AG04450 (cell line): ENCODE measurements around the gene DOCK4. TPM values are rescaled to one million over a fixed set of nuclear protein-coding genes. Genes with fewer than 3 reads are reported as not detected.

Experiments
- CTCF ChIA-PET: fragments of 300-600, 350-600 bp; formaldehyde crosslinking; extraction: SDS; loops from one replicate; lab custom pipeline; 2022; ENCODE audit warnings: antibody characterized with exemption, inconsistent platforms; lab: Charles Lee
- POLR2A ChIA-PET: fragments of 350-600 bp; formaldehyde crosslinking; extraction: SDS; loops from one replicate; lab custom pipeline; 2021; ENCODE audit warnings: antibody characterized with exemption, inconsistent platforms; lab: Yijun Ruan, JAX
- DNase-seq: peaks from one replicate; pipeline ENCODE4 v3.0.0-alpha.2; 2011; ENCODE audit warnings: low read depth, low spot score
- H3K27ac ChIP-seq: one replicate; pipeline ENCODE4 v1.5.1; 2012; ENCODE audit warnings: low read depth, low read length, control low read depth
- H3K27me3 ChIP-seq: one replicate; pipeline ENCODE4 v1.6.0; 2012; ENCODE audit warnings: low read length; ENCODE audit not compliant: control insufficient read depth, insufficient read depth
- H3K4me3 ChIP-seq: 2 replicates; pipeline ENCODE4 v1.5.1; 2011; ENCODE audit warnings: mild to moderate bottlenecking, low read depth, low read length, control low read depth
- H3K9me3 ChIP-seq: 2 replicates; pipeline ENCODE4 v1.5.1; 2012; ENCODE audit warnings: low read length; ENCODE audit not compliant: control insufficient read depth, insufficient read depth
- polyA plus RNA-seq: library from polyadenylated mRNA; depleted of rRNA; stranded (reverse); fragments of >200 nt; gene quantifications from 2 replicates; pipeline ENCODE4 v1.2.3, GENCODE V29; 2011
- TF ChIP-seq, protein P1 (sequence below): IDR thresholded peaks from 2 replicates; pipeline ENCODE4 v1.5.1; 2011; ENCODE audit warnings: low read depth, low read length, control low read depth, inconsistent platforms

Gene DOCK4
- polyA plus RNA-seq, 1 experiment, result 12.6 TPM

DNA sequence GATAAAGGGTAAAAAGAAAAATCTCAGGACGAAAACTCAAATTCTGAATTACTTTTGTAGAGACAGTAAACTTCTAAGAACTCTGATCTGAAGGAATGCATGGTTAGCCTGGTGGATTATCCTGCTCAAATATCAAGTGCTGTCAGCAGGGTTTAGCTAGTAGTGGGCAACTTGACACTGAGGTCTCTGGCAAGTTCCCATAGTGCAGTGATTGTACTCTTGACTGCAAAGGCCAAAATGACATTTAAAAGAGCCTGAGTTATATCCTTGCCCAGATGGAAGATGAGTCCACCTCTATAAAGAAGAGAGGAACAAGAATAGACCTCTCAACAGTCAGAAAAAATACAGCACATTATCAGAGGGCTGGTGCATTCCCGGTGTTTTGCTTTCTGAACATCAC lies 339.4 kb downstream of the DOCK4 start:
- CTCF ChIA-PET, result interaction anchor here (1.2 to 6.9 kb wide), 2 partner anchors 12 to 547 kb away, joined by 3 to 79 read pairs; no protein-coding TSS in a partner anchor
- H3K4me3 ChIP-seq, result no peak overlapping the region
- TF ChIP-seq, protein P1, sequence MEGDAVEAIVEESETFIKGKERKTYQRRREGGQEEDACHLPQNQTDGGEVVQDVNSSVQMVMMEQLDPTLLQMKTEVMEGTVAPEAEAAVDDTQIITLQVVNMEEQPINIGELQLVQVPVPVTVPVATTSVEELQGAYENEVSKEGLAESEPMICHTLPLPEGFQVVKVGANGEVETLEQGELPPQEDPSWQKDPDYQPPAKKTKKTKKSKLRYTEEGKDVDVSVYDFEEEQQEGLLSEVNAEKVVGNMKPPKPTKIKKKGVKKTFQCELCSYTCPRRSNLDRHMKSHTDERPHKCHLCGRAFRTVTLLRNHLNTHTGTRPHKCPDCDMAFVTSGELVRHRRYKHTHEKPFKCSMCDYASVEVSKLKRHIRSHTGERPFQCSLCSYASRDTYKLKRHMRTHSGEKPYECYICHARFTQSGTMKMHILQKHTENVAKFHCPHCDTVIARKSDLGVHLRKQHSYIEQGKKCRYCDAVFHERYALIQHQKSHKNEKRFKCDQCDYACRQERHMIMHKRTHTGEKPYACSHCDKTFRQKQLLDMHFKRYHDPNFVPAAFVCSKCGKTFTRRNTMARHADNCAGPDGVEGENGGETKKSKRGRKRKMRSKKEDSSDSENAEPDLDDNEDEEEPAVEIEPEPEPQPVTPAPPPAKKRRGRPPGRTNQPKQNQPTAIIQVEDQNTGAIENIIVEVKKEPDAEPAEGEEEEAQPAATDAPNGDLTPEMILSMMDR, result no peak
- POLR2A ChIA-PET, result no interaction called here
- no peaks in the 10 kb centered on the region for H3K27me3 ChIP-seq
- no peak for DNase-seq
- H3K27ac ChIP-seq, result no peak overlapping the region
- no peaks in the 10 kb centered on the region for H3K9me3 ChIP-seq

DNA sequence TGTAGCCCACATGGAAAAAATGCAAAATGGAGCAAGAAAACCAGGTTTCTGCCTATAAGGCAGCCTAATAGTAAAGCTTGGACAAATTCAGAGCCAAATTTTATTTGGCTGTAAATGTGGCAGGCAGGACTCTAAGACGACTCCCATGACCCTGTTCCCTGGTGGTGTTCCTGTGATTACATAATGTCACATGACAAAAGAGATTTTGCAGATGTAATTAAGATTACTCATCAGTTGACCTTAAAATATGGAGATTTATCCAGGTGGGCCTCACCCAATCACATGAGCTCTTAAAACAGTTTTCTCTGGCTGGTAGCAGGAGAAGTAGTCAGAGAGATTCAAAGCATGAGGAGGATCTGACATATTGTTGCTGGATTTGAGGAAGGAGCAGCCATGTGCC lies 340.8 kb downstream of the DOCK4 start:
- H3K27me3 ChIP-seq, result no peaks in the 10 kb centered on the region
- no peak for DNase-seq
- H3K9me3 ChIP-seq, result no peaks in the 10 kb centered on the region
- ChIA-PET CTCF (interaction anchor here (1.4 to 6.9 kb wide), 2 partner anchors 11 to 124 kb away, joined by 4 to 79 read pairs; no protein-coding TSS in a partner anchor), POLR2A (no interaction called here)
- peak overlapping the region; percentile 53 for H3K27ac ChIP-seq
- H3K4me3 ChIP-seq, result no peak overlapping the region
- TF ChIP-seq, protein P1, result no peak

DNA sequence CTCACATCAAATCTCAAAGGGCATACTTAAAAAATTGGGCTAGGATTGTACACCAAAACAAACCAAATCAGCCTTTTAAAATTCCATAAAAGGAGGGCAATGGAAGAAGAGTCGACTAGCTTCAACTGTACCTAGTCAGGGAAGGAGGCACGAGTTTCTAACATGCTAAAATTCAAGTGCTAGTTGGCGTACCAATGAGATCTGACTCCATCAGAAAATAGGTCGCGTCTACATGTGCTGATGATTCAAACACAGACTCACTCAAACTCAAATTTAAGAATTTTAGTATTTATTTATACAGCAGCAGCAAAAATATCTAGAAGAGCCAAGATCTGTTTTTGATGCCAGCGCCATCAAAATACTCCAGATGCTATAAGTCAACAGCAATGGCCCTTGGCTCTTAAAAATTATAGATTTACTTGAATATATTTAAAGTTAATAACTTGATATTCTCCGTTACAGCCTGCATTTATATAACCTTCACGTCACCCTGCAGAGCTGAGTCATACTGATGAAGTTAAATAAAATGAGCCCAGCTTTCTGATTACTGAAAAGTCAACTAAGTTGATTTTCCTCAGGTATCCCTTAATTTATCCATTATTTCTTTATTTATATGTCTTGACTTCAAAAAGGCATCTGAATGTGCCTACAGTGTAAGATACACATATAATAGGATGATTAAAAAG lies 341.8 kb downstream of the DOCK4 start:
- CTCF ChIA-PET, result interaction anchor here (0.7 to 6.9 kb wide), 4 partner anchors 10 to 516 kb away, joined by 3 to 79 read pairs (median 4); no protein-coding TSS in a partner anchor
- Histone ChIP-seq H3K27me3 (no peaks in the 10 kb centered on the region), H3K4me3 (no peak overlapping the region), H3K27ac (no peak overlapping the region), H3K9me3 (no peaks in the 10 kb centered on the region)
- POLR2A ChIA-PET, result interaction anchor here (1.4 kb wide), 1 partner anchor 9 kb away, joined by 4 read pairs; no protein-coding TSS in a partner anchor
- no peak for DNase-seq
- TF ChIP-seq, protein P1, result no peak

DNA sequence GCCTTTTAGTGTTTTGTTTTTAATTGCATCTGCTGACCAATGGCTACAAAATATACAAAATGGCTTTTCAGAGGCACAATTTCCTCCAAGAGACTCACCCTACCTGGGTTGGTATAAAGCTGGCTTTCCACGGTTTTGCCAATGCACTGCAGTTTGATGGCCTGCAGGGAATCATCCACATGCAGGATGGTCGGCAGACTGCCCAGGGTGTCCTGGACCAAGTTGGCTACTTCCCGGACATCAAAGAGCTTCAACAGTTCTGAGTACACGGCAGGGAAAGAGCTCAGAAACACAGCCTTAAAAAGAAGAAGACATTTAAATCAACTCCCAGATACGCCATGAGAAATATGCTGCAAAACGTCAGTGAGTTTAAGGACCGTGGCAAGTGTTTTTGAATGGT lies 342.9 kb downstream of the DOCK4 start:
- ChIA-PET CTCF (interaction anchor here (1.6 to 6.9 kb wide), 4 partner anchors 8 to 127 kb away, joined by 3 to 79 read pairs (median 8); no protein-coding TSS in a partner anchor), POLR2A (no interaction called here)
- Histone ChIP-seq H3K27me3 (no peaks in the 10 kb centered on the region), H3K9me3 (no peaks in the 10 kb centered on the region), H3K27ac (no peak overlapping the region), H3K4me3 (no peak overlapping the region)
- TF ChIP-seq, protein P1, result no peak
- DNase-seq, result no peak

DNA sequence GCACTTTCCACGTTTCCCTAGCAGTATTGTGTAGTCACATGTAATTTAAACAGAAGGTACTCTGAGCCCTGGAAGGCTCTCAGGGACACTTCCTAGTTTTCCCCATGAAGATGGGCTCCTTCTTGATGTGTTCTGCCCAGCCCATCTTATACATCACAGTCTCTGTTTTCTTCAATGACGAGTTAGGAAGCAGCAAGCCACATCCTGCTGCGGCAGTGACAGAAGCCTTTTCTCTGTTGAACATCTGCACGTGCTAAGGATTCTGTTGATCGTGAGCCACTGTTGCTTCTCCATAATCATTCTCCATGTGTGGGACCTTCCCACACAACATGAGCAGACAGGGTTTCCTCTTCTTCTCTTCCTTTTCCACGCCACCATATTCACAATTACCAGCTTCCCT lies 346.0 kb downstream of the DOCK4 start:
- POLR2A ChIA-PET, result no interaction called here
- TF ChIP-seq, protein P1, result no peak
- H3K9me3 ChIP-seq, result no peaks in the 10 kb centered on the region
- no peak overlapping the region for H3K4me3 ChIP-seq
- no peaks in the 10 kb centered on the region for H3K27me3 ChIP-seq
- CTCF ChIA-PET, result no interaction called here
- no peak for DNase-seq
- H3K27ac ChIP-seq, result no peak overlapping the region
